Panc1 (cell line): Measurements from ENCODE around the gene TBC1D2. TPM values are rescaled to one million over a fixed set of nuclear protein-coding genes. Genes with fewer than 3 reads are reported as not detected.

ENCODE experiments used
- ATAC-seq: fragments of 200-7000 bp; cut with Tn5 transposase; 2 replicates; pipeline ENCODE4 v1.9.1; 2020; ENCODE audit warnings: mild to moderate bottlenecking, moderate library complexity
- BruUV-seq: library from RNA; stranded (reverse); fragments of 400-500 nt; replicated peaks from 2 replicates; lab custom pipeline; 2021; lab: Mats Ljungman, UMichigan
- CTCF ChIA-PET: fragments of 300-600 bp; sonication (Branson Sonifier 250); formaldehyde crosslinking; loops from one replicate; lab custom pipeline; 2022; ENCODE audit warnings: antibody characterized with exemption; lab: Charles Lee
- POLR2A ChIA-PET: fragments of 300-600 bp; sonication (Branson Sonifier 250); formaldehyde crosslinking; loops from one replicate; lab custom pipeline; 2022; ENCODE audit warnings: antibody characterized with exemption; lab: Charles Lee
- DNase-seq: peaks from one replicate; pipeline ENCODE4 v3.0.0-alpha.2; 2010; ENCODE audit warnings: low read depth, low spot score
- H3K27ac ChIP-seq: 2 replicates; pipeline ENCODE4 v1.5.1; 2011; ENCODE audit warnings: mild to moderate bottlenecking, low read length, inconsistent platforms
- H3K27me3 ChIP-seq: fragments of 200-500 bp; sonication (Bioruptor generic); 2 replicates; pipeline ENCODE4 v1.6.0; 2014; ENCODE audit warnings: low read length, inconsistent platforms; ENCODE audit not compliant: control insufficient read depth, insufficient read depth
- H3K36me3 ChIP-seq: fragments of 200-500 bp; sonication (Bioruptor generic); 2 replicates; pipeline ENCODE4 v1.5.1; 2014; ENCODE audit warnings: inconsistent platforms, mild to moderate bottlenecking, low read length, moderate library complexity; ENCODE audit not compliant: control insufficient read depth, insufficient read depth
- H3K4me1 ChIP-seq: 2 replicates; pipeline ENCODE4 v1.5.1; 2011; ENCODE audit warnings: inconsistent platforms, mild to moderate bottlenecking, low read length, moderate library complexity; ENCODE audit not compliant: control insufficient read depth, insufficient read depth
- H3K4me3 ChIP-seq, 2 experiments: 2 replicates each; pipeline ENCODE4 v1.5.1; 2011 to 2012; ENCODE audit warnings: low read depth in 2 of 2, low read length in 2 of 2, mild to moderate bottlenecking in 2 of 2, inconsistent platforms in 1 of 2, moderate library complexity in 1 of 2
- H3K9me3 ChIP-seq: fragments of 200-500 bp; sonication (Bioruptor generic); 2 replicates; pipeline ENCODE4 v1.5.1; 2014; ENCODE audit warnings: low read depth, mild to moderate bottlenecking, inconsistent platforms, low read length, moderate library complexity; ENCODE audit not compliant: control insufficient read depth, insufficient read depth
- CTCF ChIP-seq: fragments of 450-650 bp; IDR thresholded peaks from 2 replicates; pipeline ENCODE4 v1.5.1; 2017; ENCODE audit warnings: mild to moderate bottlenecking
- POLR2AphosphoS5 ChIP-seq: IDR thresholded peaks from 2 replicates; pipeline ENCODE4 v1.6.1; 2012; ENCODE audit warnings: mild to moderate bottlenecking, low read depth, low read length, moderate library complexity
- REST ChIP-seq, 2 experiments: IDR thresholded peaks; 2 replicates each; pipeline ENCODE4 v1.6.1; 2011 to 2012; ENCODE audit warnings: low read depth in 2 of 2, control low read depth in 1 of 2, low read length in 1 of 2, mild to moderate bottlenecking in 1 of 2, moderate library complexity in 1 of 2; ENCODE audit not compliant: insufficient read depth in 1 of 2
- SIN3A ChIP-seq: IDR thresholded peaks from 2 replicates; pipeline ENCODE4 v1.6.1; 2012; ENCODE audit warnings: low read depth, mild to moderate bottlenecking, low read length, moderate library complexity, borderline replicate concordance; ENCODE audit not compliant: insufficient read depth
- TCF7L2 ChIP-seq: IDR thresholded peaks from 2 replicates; pipeline ENCODE4 v1.6.1; 2011; ENCODE audit warnings: mild to moderate bottlenecking, low read depth, low read length, inconsistent platforms
- in situ Hi-C: cut with HindIII; loops from 2 replicates; pipeline ENCODE4 v1.10.0; 2016; ENCODE audit warnings: low sequenced_read_pairs, low pct_unique_long_range_greater_than_20kb
- intact Hi-C: fragments of 100-400 bp; cut with micrococcal nuclease; formaldehyde crosslinking; loops from one replicate; pipeline ENCODE4 v1.10.0; 2022; ENCODE audit not compliant: unreplicated experiment
- total RNA-seq: library from RNA; stranded (reverse); gene quantifications from one replicate; pipeline ENCODE4 v1.2.1, GENCODE V29; 2021; ENCODE audit not compliant: unreplicated experiment

TBC1D2 gene
- total RNA-seq, 1 experiment from 2014 or later = 2.4 TPM

GRCh38 chr9:98231770-98232478 lies 23.5 kb downstream of the TBC1D2 start:
- H3K4me1 ChIP-seq = peaks cover 4% of the 10 kb centered on the region
- POLR2A ChIA-PET = no interaction called here
- TF ChIP-seq POLR2AphosphoS5 (no peak), REST (IDR thresholded peaks at IDR 0.05; ENCODE audit: insufficient read depth in 1 of 2, low read depth in 2 of 2, low read length in 1 of 2) (no peak), TCF7L2 (no peak), SIN3A (no peak), CTCF (no peak)
- no peaks in the 10 kb centered on the region for H3K36me3 ChIP-seq
- in situ Hi-C loops (no loop called here), intact Hi-C loops (no loop called here)
- DNase-seq = no peak
- no peaks in the 10 kb centered on the region for H3K9me3 ChIP-seq
- ATAC-seq = no peak
- no peak overlapping the region for H3K27ac ChIP-seq
- no peaks in the 10 kb centered on the region for H3K27me3 ChIP-seq
- CTCF ChIA-PET = no interaction called here
- H3K4me3 ChIP-seq = no peak overlapping the region
- BruUV-seq = no TSS peak

- no peaks in the 10 kb centered on the region for H3K27me3 ChIP-seq
- intact Hi-C loops (no loop called here), in situ Hi-C loops (no loop called here)
- TF ChIP-seq TCF7L2 (no peak), CTCF (no peak), REST (IDR thresholded peaks at IDR 0.05; ENCODE audit: insufficient read depth in 1 of 2, low read depth in 2 of 2, low read length in 1 of 2) (no peak), SIN3A (no peak), POLR2AphosphoS5 (no peak)
- DNase-seq = no peak
- H3K36me3 ChIP-seq = no peaks in the 10 kb centered on the region
- ChIA-PET CTCF (no interaction called here), POLR2A (no interaction called here)
- no peaks in the 10 kb centered on the region for H3K9me3 ChIP-seq
- no peak overlapping the region for H3K4me3 ChIP-seq
- BruUV-seq = no TSS peak
- H3K4me1 ChIP-seq = peaks cover 4% of the 10 kb centered on the region
- no peak overlapping the region for H3K27ac ChIP-seq
- ATAC-seq = peak; percentile 21; the same call in 1 of the 2 replicates
Measured at GRCh38 chr9:98230789-98231188, 24.7 kb downstream of the TBC1D2 start.
